ENCODE measurements around the gene PLEKHA8.

DNA sequence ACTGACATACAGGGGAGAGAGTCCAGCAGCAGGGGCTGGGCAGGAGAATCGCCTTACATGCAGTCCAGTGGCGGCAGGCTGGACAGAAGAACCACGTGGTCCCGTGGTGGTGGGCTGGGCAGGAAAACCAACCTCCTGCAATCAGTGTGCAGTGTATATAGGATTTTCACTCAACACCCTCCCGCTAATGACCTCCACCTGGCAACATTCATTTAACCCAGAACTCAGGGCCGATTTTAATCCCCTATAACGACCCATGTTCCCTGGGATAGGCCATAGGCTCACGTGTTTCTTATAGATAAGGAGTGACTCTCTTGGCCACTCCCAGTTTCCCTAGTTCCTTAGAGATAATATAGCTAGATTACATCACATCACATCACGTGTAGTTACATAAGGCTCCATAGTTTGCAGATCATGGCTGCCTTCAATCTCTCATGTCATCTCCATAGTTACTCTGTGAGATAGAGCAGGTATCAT is 125.9 kb downstream of the PLEKHA8 start:
- TF ChIP-seq CBX3 (IDR thresholded peaks at IDR 0.05; ENCODE audit: borderline replicate concordance, low read depth), result no peak
- TF ChIP-seq POLR2AphosphoS5 (IDR thresholded peaks at IDR 0.05; ENCODE audit: low read length), result no peak
- TF ChIP-seq, protein P1, sequence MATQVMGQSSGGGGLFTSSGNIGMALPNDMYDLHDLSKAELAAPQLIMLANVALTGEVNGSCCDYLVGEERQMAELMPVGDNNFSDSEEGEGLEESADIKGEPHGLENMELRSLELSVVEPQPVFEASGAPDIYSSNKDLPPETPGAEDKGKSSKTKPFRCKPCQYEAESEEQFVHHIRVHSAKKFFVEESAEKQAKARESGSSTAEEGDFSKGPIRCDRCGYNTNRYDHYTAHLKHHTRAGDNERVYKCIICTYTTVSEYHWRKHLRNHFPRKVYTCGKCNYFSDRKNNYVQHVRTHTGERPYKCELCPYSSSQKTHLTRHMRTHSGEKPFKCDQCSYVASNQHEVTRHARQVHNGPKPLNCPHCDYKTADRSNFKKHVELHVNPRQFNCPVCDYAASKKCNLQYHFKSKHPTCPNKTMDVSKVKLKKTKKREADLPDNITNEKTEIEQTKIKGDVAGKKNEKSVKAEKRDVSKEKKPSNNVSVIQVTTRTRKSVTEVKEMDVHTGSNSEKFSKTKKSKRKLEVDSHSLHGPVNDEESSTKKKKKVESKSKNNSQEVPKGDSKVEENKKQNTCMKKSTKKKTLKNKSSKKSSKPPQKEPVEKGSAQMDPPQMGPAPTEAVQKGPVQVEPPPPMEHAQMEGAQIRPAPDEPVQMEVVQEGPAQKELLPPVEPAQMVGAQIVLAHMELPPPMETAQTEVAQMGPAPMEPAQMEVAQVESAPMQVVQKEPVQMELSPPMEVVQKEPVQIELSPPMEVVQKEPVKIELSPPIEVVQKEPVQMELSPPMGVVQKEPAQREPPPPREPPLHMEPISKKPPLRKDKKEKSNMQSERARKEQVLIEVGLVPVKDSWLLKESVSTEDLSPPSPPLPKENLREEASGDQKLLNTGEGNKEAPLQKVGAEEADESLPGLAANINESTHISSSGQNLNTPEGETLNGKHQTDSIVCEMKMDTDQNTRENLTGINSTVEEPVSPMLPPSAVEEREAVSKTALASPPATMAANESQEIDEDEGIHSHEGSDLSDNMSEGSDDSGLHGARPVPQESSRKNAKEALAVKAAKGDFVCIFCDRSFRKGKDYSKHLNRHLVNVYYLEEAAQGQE (IDR thresholded peaks at IDR 0.05; ENCODE audit: low read depth, low read length), result no peak
- TF ChIP-seq, protein P2, sequence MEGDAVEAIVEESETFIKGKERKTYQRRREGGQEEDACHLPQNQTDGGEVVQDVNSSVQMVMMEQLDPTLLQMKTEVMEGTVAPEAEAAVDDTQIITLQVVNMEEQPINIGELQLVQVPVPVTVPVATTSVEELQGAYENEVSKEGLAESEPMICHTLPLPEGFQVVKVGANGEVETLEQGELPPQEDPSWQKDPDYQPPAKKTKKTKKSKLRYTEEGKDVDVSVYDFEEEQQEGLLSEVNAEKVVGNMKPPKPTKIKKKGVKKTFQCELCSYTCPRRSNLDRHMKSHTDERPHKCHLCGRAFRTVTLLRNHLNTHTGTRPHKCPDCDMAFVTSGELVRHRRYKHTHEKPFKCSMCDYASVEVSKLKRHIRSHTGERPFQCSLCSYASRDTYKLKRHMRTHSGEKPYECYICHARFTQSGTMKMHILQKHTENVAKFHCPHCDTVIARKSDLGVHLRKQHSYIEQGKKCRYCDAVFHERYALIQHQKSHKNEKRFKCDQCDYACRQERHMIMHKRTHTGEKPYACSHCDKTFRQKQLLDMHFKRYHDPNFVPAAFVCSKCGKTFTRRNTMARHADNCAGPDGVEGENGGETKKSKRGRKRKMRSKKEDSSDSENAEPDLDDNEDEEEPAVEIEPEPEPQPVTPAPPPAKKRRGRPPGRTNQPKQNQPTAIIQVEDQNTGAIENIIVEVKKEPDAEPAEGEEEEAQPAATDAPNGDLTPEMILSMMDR (IDR thresholded peaks at IDR 0.05 in 2 of 3, conservative IDR thresholded peaks at IDR 0.05 in 1 of 3; ENCODE audit: control insufficient read depth in 2 of 3, extremely low read depth in 1 of 3, insufficient read depth in 1 of 3, low read depth in 3 of 3, low read length in 3 of 3), result no peak
- TF ChIP-seq, protein P3, sequence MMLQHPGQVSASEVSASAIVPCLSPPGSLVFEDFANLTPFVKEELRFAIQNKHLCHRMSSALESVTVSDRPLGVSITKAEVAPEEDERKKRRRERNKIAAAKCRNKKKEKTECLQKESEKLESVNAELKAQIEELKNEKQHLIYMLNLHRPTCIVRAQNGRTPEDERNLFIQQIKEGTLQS (IDR thresholded peaks at IDR 0.05; ENCODE audit: borderline replicate concordance, extremely low read depth, low read depth, low read length), result no peak
